Measurements from ENCODE around the gene RPL13. TPM values are rescaled to one million over a fixed set of nuclear protein-coding genes. Genes with fewer than 3 reads are reported as not detected.

The RPL13 gene
- total and polyA plus RNA-seq, 10 donors = 2,154 to 16,278 (median 6,788) TPM

- Histone ChIP-seq H3K36me3 (peaks cover 0 to 98% (median 65%) of the 10 kb centered on the region in 6 donors), H3K27me3 (replicated peaks in 1 of 7) (no peaks in the 10 kb centered on the region), H3K4me3 (peak overlapping the region in 1 of 8 donors; percentile 37), H3K9me3 (no peaks in the 10 kb centered on the region), H3K4me1 (peaks cover 13 to 51% (median 36%) of the 10 kb centered on the region in 6 donors), H3K27ac (peak overlapping the region in 5 of 8 donors; percentile 51 to 81 (median 67))
- 70 to 78% (median 72%) methylated on average over 31 of the region's 31 CpGs for WGBS, 5 donors
- no peak for DNase-seq
- TF ChIP-seq POLR2A (IDR thresholded peaks at IDR 0.05) (no peak), POLR2AphosphoS5 (IDR thresholded peaks at IDR 0.05) (peak; percentile 11 to 62 (median 54))
- intact Hi-C loops (cut with DNase I; ENCODE audit: low total_unique reads) = no loop called here
Observed at GRCh38 chr16:89531821-89532526, 28.5 kb upstream of the RPL13 start.

GRCh38 chr16:89534252-89534756 lies 26.2 kb upstream of the RPL13 start:
- Histone ChIP-seq H3K9me3 (no peaks in the 10 kb centered on the region), H3K27me3 (replicated peaks in 1 of 7) (no peaks in the 10 kb centered on the region), H3K36me3 (peaks cover 0 to 98% (median 63%) of the 10 kb centered on the region in 6 donors), H3K27ac (peak overlapping the region; percentile 42 to 83 (median 68)), H3K4me1 (peaks cover 13 to 51% (median 36%) of the 10 kb centered on the region in 6 donors), H3K4me3 (peak overlapping the region in 3 of 8 donors; percentile 8 to 55 (median 13))
- no peak for DNase-seq
- intact Hi-C loops (cut with DNase I; ENCODE audit: low total_unique reads) = no loop called here
- 14 to 20% (median 19%) methylated on average over 11 of the region's 11 CpGs for WGBS, 5 donors
- TF ChIP-seq POLR2A (IDR thresholded peaks at IDR 0.05) (no peak), POLR2AphosphoS5 (IDR thresholded peaks at IDR 0.05) (peak in 1 of 3 donors; percentile 71), CTCF (IDR thresholded peaks at IDR 0.05 in 8 of 11, conservative IDR thresholded peaks at IDR 0.05 in 3 of 11) (peak in 1 of 11 experiments; percentile 12)

GRCh38 chr16:89536371-89536770 lies 24.1 kb upstream of the RPL13 start:
- intact Hi-C loops (cut with DNase I; ENCODE audit: low total_unique reads) = no loop called here
- WGBS, 5 donors = 93 to 99% (median 97%) methylated on average over 7 to 24 of the region's 24 CpGs
- no peak for DNase-seq

GRCh38 chr16:89536886-89537548 lies 23.5 kb upstream of the RPL13 start:
- H3K27ac ChIP-seq = peak overlapping the region in 4 of 8 donors; percentile 2 to 38 (median 19)
- 86 to 95% (median 91%) methylated on average over 36 of the region's 36 CpGs for WGBS, 5 donors
- H3K4me3 ChIP-seq = no peak overlapping the region
- DNase-seq = no peak
- no peaks in the 10 kb centered on the region for H3K27me3 ChIP-seq (replicated peaks in 1 of 7)
- H3K4me1 ChIP-seq = peaks cover 13 to 37% (median 26%) of the 10 kb centered on the region in 6 donors
- H3K9me3 ChIP-seq = no peaks in the 10 kb centered on the region
- intact Hi-C loops (cut with DNase I; ENCODE audit: low total_unique reads) = no loop called here
- TF ChIP-seq POLR2A (IDR thresholded peaks at IDR 0.05) = no peak
- TF ChIP-seq CTCF (IDR thresholded peaks at IDR 0.05 in 8 of 11, conservative IDR thresholded peaks at IDR 0.05 in 3 of 11) = no peak
- TF ChIP-seq POLR2AphosphoS5 (IDR thresholded peaks at IDR 0.05) = peak in 1 of 3 donors; percentile 25
- H3K36me3 ChIP-seq = peaks cover 0 to 98% (median 46%) of the 10 kb centered on the region in 6 donors

More at GRCh38 chr16:89536371-89536770, 24.1 kb upstream of the RPL13 start:
- no peaks in the 10 kb centered on the region for H3K9me3 ChIP-seq
- no peak for TF ChIP-seq POLR2AphosphoS5 (IDR thresholded peaks at IDR 0.05)
- no peak for TF ChIP-seq CTCF (IDR thresholded peaks at IDR 0.05 in 8 of 11, conservative IDR thresholded peaks at IDR 0.05 in 3 of 11)
- TF ChIP-seq POLR2A (IDR thresholded peaks at IDR 0.05) = no peak
- H3K27ac ChIP-seq = peak overlapping the region in 4 of 8 donors; percentile 15 to 83 (median 52)
- no peak overlapping the region for H3K4me3 ChIP-seq
- peaks cover 13 to 43% (median 32%) of the 10 kb centered on the region in 6 donors for H3K4me1 ChIP-seq
- peaks cover 0 to 98% (median 44%) of the 10 kb centered on the region in 6 donors for H3K36me3 ChIP-seq
- H3K27me3 ChIP-seq (replicated peaks in 1 of 7) = no peaks in the 10 kb centered on the region
